H1 (cell line): ENCODE data around the gene CCDC148. TPM values are rescaled to one million over a fixed set of nuclear protein-coding genes. Genes with fewer than 3 reads are reported as not detected.

Experiments used
- CTCF ChIA-PET: fragments of 300-600 bp; sonication (Branson Sonifier 250); formaldehyde crosslinking; loops from one replicate; lab custom pipeline; 2021; ENCODE audit not compliant: partially characterized antibody; lab: Charles Lee
- POLR2A ChIA-PET: fragments of 300-600 bp; sonication (Branson Sonifier 250); formaldehyde crosslinking; loops from one replicate; lab custom pipeline; 2021; ENCODE audit warnings: inconsistent platforms; ENCODE audit not compliant: partially characterized antibody; lab: Charles Lee
- DNase-seq, 2 experiments: peaks; one replicate each; pipeline versions ENCODE4 v3.0.0 to v3.0.0-alpha.2; 2010 to 2022; ENCODE audit warnings: low spot score in 2 of 2, low read depth in 1 of 2, mixed read lengths in 1 of 2
- FAIRE-seq: peaks from 2 replicates; lab custom pipeline; 2011; peaks lifted over from hg19 to GRCh38; lab: Jason Lieb, UNC
- H2AFZ ChIP-seq: 2 replicates; pipeline ENCODE4 v1.8.1; 2012; ENCODE audit warnings: low read length, inconsistent platforms
- H2AK5ac ChIP-seq: 2 replicates; pipeline ENCODE4 v1.6.1; 2013; ENCODE audit warnings: low read depth, low read length
- H2BK120ac ChIP-seq: replicated peaks from 2 replicates; pipeline ENCODE3; 2013; ENCODE audit warnings: low read depth, low read length, inconsistent platforms
- H2BK12ac ChIP-seq: 2 replicates; pipeline ENCODE4 v1.6.1; 2013; ENCODE audit warnings: low read depth, low read length
- H2BK15ac ChIP-seq: 2 replicates; pipeline ENCODE4 v1.6.1; 2013; ENCODE audit warnings: low read length
- H2BK20ac ChIP-seq: 2 replicates; pipeline ENCODE4 v1.6.1; 2013; ENCODE audit warnings: low read length
- H2BK5ac ChIP-seq: 2 replicates; pipeline ENCODE4 v1.6.1; 2013; ENCODE audit warnings: low read depth, low read length
- H3K14ac ChIP-seq: 2 replicates; pipeline ENCODE4 v1.6.1; 2013; ENCODE audit warnings: inconsistent platforms; ENCODE audit not compliant: insufficient read length
- H3K18ac ChIP-seq: 2 replicates; pipeline ENCODE4 v1.6.1; 2013; ENCODE audit warnings: low read length; ENCODE audit errors: extremely low read depth
- H3K23ac ChIP-seq: 2 replicates; pipeline ENCODE4 v1.6.1; 2013; ENCODE audit warnings: inconsistent platforms; ENCODE audit not compliant: insufficient read length
- H3K23me2 ChIP-seq: 2 replicates; pipeline ENCODE4 v1.6.1; 2013; ENCODE audit warnings: low read depth, low read length
- H3K27ac ChIP-seq: 2 replicates; pipeline ENCODE4 v1.6.1; 2011; ENCODE audit warnings: low read depth, low read length, inconsistent platforms
- H3K27me3 ChIP-seq, 4 experiments: replicated peaks in 1 of 4; 1 replicate in 1 of 4; 2 replicates in 3 of 4; pipeline versions ENCODE4 v1.6.1 to v1.8.1; 2011 to 2013; ENCODE audit warnings: low read length in 3 of 4, mild to moderate bottlenecking in 3 of 4, inconsistent platforms in 2 of 4, mixed read lengths in 2 of 4, moderate library complexity in 1 of 4; ENCODE audit not compliant: control insufficient read depth in 3 of 4, insufficient read depth in 3 of 4; ENCODE audit errors: extremely low read depth in 1 of 4
- H3K36me3 ChIP-seq, 4 experiments: 2 replicates each; pipeline versions ENCODE4 v1.6.1 to v1.8.1; 2011 to 2013; ENCODE audit warnings: mild to moderate bottlenecking in 4 of 4, low read length in 3 of 4, moderate library complexity in 2 of 4, control low read depth in 1 of 4, inconsistent platforms in 1 of 4; ENCODE audit not compliant: insufficient read depth in 4 of 4, control insufficient read depth in 2 of 4
- H3K4ac ChIP-seq: replicated peaks from 2 replicates; pipeline ENCODE3; 2013; ENCODE audit warnings: low read length, low read depth, mixed read lengths, inconsistent platforms; ENCODE audit not compliant: insufficient read length
- H3K4me1 ChIP-seq, 4 experiments: replicated peaks in 1 of 4; 1 replicate in 1 of 4; 2 replicates in 3 of 4; pipeline versions ENCODE4 v1.6.1 to v1.8.1; 2011 to 2013; ENCODE audit warnings: low read length in 3 of 4, inconsistent platforms in 2 of 4, mixed read lengths in 1 of 4; ENCODE audit not compliant: insufficient read depth in 4 of 4, control insufficient read depth in 3 of 4
- H3K4me2 ChIP-seq, 2 experiments: 2 replicates each; pipeline versions ENCODE4 v1.6.1 to v1.8.1; 2011 to 2013; ENCODE audit warnings: low read depth in 2 of 2, low read length in 2 of 2, control low read depth in 1 of 2, inconsistent platforms in 1 of 2, mild to moderate bottlenecking in 1 of 2; ENCODE audit not compliant: insufficient read depth in 1 of 2
- H3K4me3 ChIP-seq, 4 experiments: fragments of 200-600, 300-600 bp in 1 of 4; sonication (generic), shearing (Covaris generic), sonication (Bioruptor Twin) in 1 of 4; 2 replicates each; pipeline versions ENCODE4 v1.5.1 to v1.8.1; 2011 to 2016; ENCODE audit warnings: low read length in 4 of 4, low read depth in 3 of 4, control low read depth in 2 of 4, inconsistent platforms in 2 of 4, mild to moderate bottlenecking in 2 of 4, mixed read lengths in 1 of 4, moderate library complexity in 1 of 4; ENCODE audit not compliant: insufficient read depth in 2 of 4; ENCODE audit errors: extremely low read depth in 1 of 4
- H3K56ac ChIP-seq: replicated peaks from 2 replicates; pipeline ENCODE3; 2013; ENCODE audit warnings: low read depth, mild to moderate bottlenecking, mixed read lengths, low read length, inconsistent platforms; ENCODE audit not compliant: insufficient read length
- H3K79me1 ChIP-seq: 2 replicates; pipeline ENCODE4 v1.6.1; 2013; ENCODE audit warnings: low read depth, low read length, control low read depth
- H3K79me2 ChIP-seq, 2 experiments: 2 replicates each; pipeline versions ENCODE4 v1.6.1 to v1.8.1; 2012 to 2013; ENCODE audit warnings: low read length in 2 of 2, mild to moderate bottlenecking in 2 of 2, inconsistent platforms in 1 of 2; ENCODE audit not compliant: insufficient read depth in 2 of 2, control insufficient read depth in 1 of 2
- H3K9ac ChIP-seq, 4 experiments: replicated peaks in 1 of 4; 1 replicate in 1 of 4; 2 replicates in 3 of 4; pipeline versions ENCODE4 v1.6.1 to v1.8.1; 2011 to 2013; ENCODE audit warnings: low read depth in 3 of 4, low read length in 3 of 4, control low read depth in 2 of 4, mild to moderate bottlenecking in 2 of 4, moderate library complexity in 2 of 4, inconsistent platforms in 1 of 4; ENCODE audit errors: extremely low read depth in 1 of 4
- H3K9me3 ChIP-seq, 2 experiments: 2 replicates each; pipeline versions ENCODE4 v1.6.1 to v1.8.1; 2012 to 2013; ENCODE audit warnings: mild to moderate bottlenecking in 2 of 2, moderate library complexity in 2 of 2, control low read depth in 1 of 2, inconsistent platforms in 1 of 2, low read depth in 1 of 2, low read length in 1 of 2, mixed read lengths in 1 of 2; ENCODE audit not compliant: insufficient read depth in 2 of 2
- H4K20me1 ChIP-seq, 2 experiments: replicated peaks in 1 of 2; 2 replicates each; pipeline versions ENCODE3 to v1.8.1; 2011 to 2013; ENCODE audit warnings: inconsistent platforms in 2 of 2, low read length in 2 of 2, mild to moderate bottlenecking in 1 of 2; ENCODE audit not compliant: insufficient read depth in 2 of 2, control insufficient read depth in 1 of 2
- H4K5ac ChIP-seq: 2 replicates; pipeline ENCODE4 v1.6.1; 2013; ENCODE audit warnings: low read length, low read depth, mixed read lengths, inconsistent platforms; ENCODE audit not compliant: insufficient read length
- H4K8ac ChIP-seq: 2 replicates; pipeline ENCODE4 v1.8.0; 2013; ENCODE audit warnings: mild to moderate bottlenecking, moderate library complexity, low read length, inconsistent platforms; ENCODE audit not compliant: insufficient read depth; ENCODE audit errors: extremely low read depth
- H4K91ac ChIP-seq: replicated peaks from 2 replicates; pipeline ENCODE3; 2013; ENCODE audit warnings: low read length, mixed read lengths, inconsistent platforms; ENCODE audit not compliant: insufficient read length
- EZH2 ChIP-seq: fragments of 200-600 bp; sonication (generic); IDR thresholded peaks from 2 replicates; pipeline ENCODE4 v1.7.1; 2012; ENCODE audit warnings: low read depth, mild to moderate bottlenecking, moderate library complexity, low read length, inconsistent platforms; ENCODE audit not compliant: severe bottlenecking
- JUND ChIP-seq: IDR thresholded peaks from 2 replicates; pipeline ENCODE4 v1.6.1; 2011; ENCODE audit warnings: mild to moderate bottlenecking, improper control_type of control experiment, low read length
- KDM4A ChIP-seq: IDR thresholded peaks from one replicate; pipeline ENCODE4 v1.7.1; 2012; ENCODE audit warnings: low read depth, mild to moderate bottlenecking, moderate library complexity, low read length, inconsistent platforms; ENCODE audit not compliant: severe bottlenecking
- NANOG ChIP-seq: IDR thresholded peaks from 2 replicates; pipeline ENCODE4 v1.6.1; 2011; ENCODE audit warnings: low read length, low read depth, mild to moderate bottlenecking, inconsistent platforms; ENCODE audit not compliant: insufficient read depth, poor library complexity, severe bottlenecking
- WGBS, 2 experiments: shearing (Covaris generic) in 1 of 2; methylation state at CpG; one replicate each; pipeline versions ENCODE4 v1.1.6 to v1.1.7; 2013 to 2015; ENCODE audit warnings: low lambda C conversion rate in 2 of 2, mixed read lengths in 2 of 2, inconsistent platforms in 1 of 2, low coverage in 1 of 2, missing lambda C conversion rate in 1 of 2; ENCODE audit not compliant: insufficient replicate concordance in 2 of 2, insufficient coverage in 1 of 2, insufficient read length in 1 of 2; ENCODE audit errors: extremely low coverage in 1 of 2, missing lambda C conversion rate in 1 of 2; 5-methylcytosine and 5-hydroxymethylcytosine counted together
- polyA plus RNA-seq, 7 experiments: library from polyadenylated mRNA; depleted of rRNA in 3 of 7; stranded (reverse) in 5 of 7; unstranded in 2 of 7; fragments of >200 nt in 5 of 7; fragments of 200-250 nt in 2 of 7; gene quantifications; 1 replicate in 5 of 7; 2 replicates in 1 of 7; 4 replicates in 1 of 7; pipeline versions ENCODE4 v1.2.1 to v1.2.3, GENCODE V29; 2011 to 2013; ENCODE audit warnings: missing spikeins in 2 of 7, mixed read lengths in 2 of 7
- total RNA-seq: library from RNA; stranded (reverse); fragmentation: NEBNext Ultra II Directional; extraction: Animal tissue kit (Norgen Biotek cat#: 25700); gene quantifications from 2 replicates; pipeline ENCODE4 v1.2.1, GENCODE V29; 2021
- TF ChIP-seq, protein P1 (sequence below): IDR thresholded peaks from 2 replicates; pipeline ENCODE4 v1.6.1; 2011; ENCODE audit warnings: low read length, improper control_type of control experiment
- TF ChIP-seq, protein P2 (sequence below), 3 experiments: IDR thresholded peaks; 1 replicate in 2 of 3; 2 replicates in 1 of 3; pipeline versions ENCODE4 v1.5.1 to v1.6.1; 2011; ENCODE audit warnings: low read length in 3 of 3, mild to moderate bottlenecking in 3 of 3, inconsistent platforms in 2 of 3, low read depth in 1 of 3, moderate library complexity in 1 of 3; ENCODE audit not compliant: insufficient read depth in 1 of 3; ENCODE audit errors: control extremely low read depth in 1 of 3
- TF ChIP-seq, protein P3 (sequence below): IDR thresholded peaks from 2 replicates; pipeline ENCODE4 v1.6.1; 2012; ENCODE audit warnings: low read length, inconsistent platforms

The CCDC148 gene
- total and polyA plus RNA-seq, 2 of the 8 experiments (the other 6 are each of a cell fraction or from before 2014, with no cell fraction given): 0.45 to 1.3 TPM

DNA sequence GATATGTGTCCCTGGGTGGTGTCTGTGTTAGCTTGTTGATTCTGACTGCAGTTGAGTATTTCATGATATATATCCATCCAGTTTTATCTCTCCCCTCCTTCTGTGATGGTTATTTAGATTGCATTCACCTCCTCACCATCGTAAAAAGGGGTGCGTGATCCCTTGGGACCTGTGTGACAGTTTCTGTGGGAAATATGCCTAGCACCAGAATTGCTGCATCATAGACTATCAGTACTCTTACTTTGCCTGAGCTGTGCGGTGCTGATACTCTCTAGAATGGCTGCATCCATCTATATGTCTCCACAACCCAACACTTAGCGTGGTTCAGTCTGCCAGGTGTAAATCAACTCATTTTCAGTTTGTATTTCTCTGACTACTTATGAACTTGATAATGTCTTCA, 34.5 kb upstream of the CCDC148 start:
- no peak overlapping the region for H2BK5ac ChIP-seq
- ChIA-PET CTCF (interaction anchor here (0.6 to 4.9 kb wide), 6 partner anchors 13 to 466 kb away, joined by 4 to 24 read pairs (median 6); no protein-coding TSS in a partner anchor), POLR2A (interaction anchor here (1.3 kb wide), 1 partner anchor 35 kb away, joined by 3 read pairs; the partner anchor contains the start of genes CCDC148 and PKP4)
- H4K8ac ChIP-seq: no peak overlapping the region
- H4K20me1 ChIP-seq: peaks cover 8 to 9% of the 10 kb centered on the region in 2 experiments
- no peak overlapping the region for H3K9ac ChIP-seq
- H3K4me2 ChIP-seq: 0 out of 4 replicates have a peak overlapping the region, but pooled peaks of 1 of the 2 experiments have one; percentile 13
- H3K56ac ChIP-seq: no peak overlapping the region
- DNase-seq (no peak), FAIRE-seq (no peak)
- H2AK5ac ChIP-seq: no peak overlapping the region
- H3K79me2 ChIP-seq: peaks cover 3 to 92% of the 10 kb centered on the region in 2 experiments; a peak in 3 of 4 replicates
- H3K4me1 ChIP-seq: peaks cover 0 to 27% (median 22%) of the 10 kb centered on the region in 4 experiments; a peak in 6 of 7 replicates
- H4K91ac ChIP-seq: no peak overlapping the region
- no peak overlapping the region for H3K4me3 ChIP-seq
- no peak overlapping the region for H2BK20ac ChIP-seq
- no peaks in the 10 kb centered on the region for H3K36me3 ChIP-seq
- H3K23me2 ChIP-seq: no peaks in the 10 kb centered on the region
- H3K23ac ChIP-seq: no peak overlapping the region
- no peak overlapping the region for H3K4ac ChIP-seq
- H3K9me3 ChIP-seq: no peaks in the 10 kb centered on the region
- H2BK12ac ChIP-seq: no peak overlapping the region
- WGBS, 2 experiments: 90% methylated on average over 4 of the region's 4 CpGs; no CpG with 5 or more reads in 1 of the 2 experiments
- H2BK120ac ChIP-seq: no peak overlapping the region
- H3K27ac ChIP-seq: no peak overlapping the region
- H3K18ac ChIP-seq: no peak overlapping the region
- H2BK15ac ChIP-seq: no peak overlapping the region
- H3K27me3 ChIP-seq: no peaks in the 10 kb centered on the region
- H3K79me1 ChIP-seq: peaks cover 2% of the 10 kb centered on the region; the same call in 1 of the 2 replicates
- H3K14ac ChIP-seq: no peak overlapping the region
- no peak overlapping the region for H4K5ac ChIP-seq
- no peak overlapping the region for H2AFZ ChIP-seq
- TF ChIP-seq, protein P1, sequence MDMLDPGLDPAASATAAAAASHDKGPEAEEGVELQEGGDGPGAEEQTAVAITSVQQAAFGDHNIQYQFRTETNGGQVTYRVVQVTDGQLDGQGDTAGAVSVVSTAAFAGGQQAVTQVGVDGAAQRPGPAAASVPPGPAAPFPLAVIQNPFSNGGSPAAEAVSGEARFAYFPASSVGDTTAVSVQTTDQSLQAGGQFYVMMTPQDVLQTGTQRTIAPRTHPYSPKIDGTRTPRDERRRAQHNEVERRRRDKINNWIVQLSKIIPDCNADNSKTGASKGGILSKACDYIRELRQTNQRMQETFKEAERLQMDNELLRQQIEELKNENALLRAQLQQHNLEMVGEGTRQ: no peak
- TF ChIP-seq, protein P2, sequence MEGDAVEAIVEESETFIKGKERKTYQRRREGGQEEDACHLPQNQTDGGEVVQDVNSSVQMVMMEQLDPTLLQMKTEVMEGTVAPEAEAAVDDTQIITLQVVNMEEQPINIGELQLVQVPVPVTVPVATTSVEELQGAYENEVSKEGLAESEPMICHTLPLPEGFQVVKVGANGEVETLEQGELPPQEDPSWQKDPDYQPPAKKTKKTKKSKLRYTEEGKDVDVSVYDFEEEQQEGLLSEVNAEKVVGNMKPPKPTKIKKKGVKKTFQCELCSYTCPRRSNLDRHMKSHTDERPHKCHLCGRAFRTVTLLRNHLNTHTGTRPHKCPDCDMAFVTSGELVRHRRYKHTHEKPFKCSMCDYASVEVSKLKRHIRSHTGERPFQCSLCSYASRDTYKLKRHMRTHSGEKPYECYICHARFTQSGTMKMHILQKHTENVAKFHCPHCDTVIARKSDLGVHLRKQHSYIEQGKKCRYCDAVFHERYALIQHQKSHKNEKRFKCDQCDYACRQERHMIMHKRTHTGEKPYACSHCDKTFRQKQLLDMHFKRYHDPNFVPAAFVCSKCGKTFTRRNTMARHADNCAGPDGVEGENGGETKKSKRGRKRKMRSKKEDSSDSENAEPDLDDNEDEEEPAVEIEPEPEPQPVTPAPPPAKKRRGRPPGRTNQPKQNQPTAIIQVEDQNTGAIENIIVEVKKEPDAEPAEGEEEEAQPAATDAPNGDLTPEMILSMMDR (IDR thresholded peaks at IDR 0.05; ENCODE audit: control extremely low read depth in 1 of 3, insufficient read depth in 1 of 3, low read depth in 1 of 3, low read length in 3 of 3): no peak
- TF ChIP-seq, protein P3, sequence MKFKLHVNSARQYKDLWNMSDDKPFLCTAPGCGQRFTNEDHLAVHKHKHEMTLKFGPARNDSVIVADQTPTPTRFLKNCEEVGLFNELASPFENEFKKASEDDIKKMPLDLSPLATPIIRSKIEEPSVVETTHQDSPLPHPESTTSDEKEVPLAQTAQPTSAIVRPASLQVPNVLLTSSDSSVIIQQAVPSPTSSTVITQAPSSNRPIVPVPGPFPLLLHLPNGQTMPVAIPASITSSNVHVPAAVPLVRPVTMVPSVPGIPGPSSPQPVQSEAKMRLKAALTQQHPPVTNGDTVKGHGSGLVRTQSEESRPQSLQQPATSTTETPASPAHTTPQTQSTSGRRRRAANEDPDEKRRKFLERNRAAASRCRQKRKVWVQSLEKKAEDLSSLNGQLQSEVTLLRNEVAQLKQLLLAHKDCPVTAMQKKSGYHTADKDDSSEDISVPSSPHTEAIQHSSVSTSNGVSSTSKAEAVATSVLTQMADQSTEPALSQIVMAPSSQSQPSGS: no peak
- TF ChIP-seq EZH2 (no peak), NANOG (no peak), KDM4A (no peak), JUND (no peak)
